Breast epithelium (tissue), 4 donors: ENCODE measurements around the gene ANKS1B. TPM values are rescaled to one million over a fixed set of nuclear protein-coding genes. Genes with fewer than 3 reads are reported as not detected.

Source experiments
- DNase-seq, 2 donors: peaks; one replicate each; pipeline ENCODE4 v3.0.0-alpha.2; 2019; ENCODE audit warnings: low spot score in 2 of 2
- H3K27ac ChIP-seq, 2 donors: fragments of 200-600 bp; sonication (generic) in 1 of 2; one replicate each; pipeline ENCODE4 v1.5.1; 2016 to 2019; ENCODE audit warnings: mild to moderate bottlenecking in 1 of 2
- H3K27me3 ChIP-seq, 2 donors: fragments of 200-600 bp; sonication (generic) in 1 of 2; one replicate each; pipeline versions ENCODE4 v1.5.1 to v1.6.0; 2017 to 2019; ENCODE audit warnings: control low read depth in 1 of 2, mild to moderate bottlenecking in 1 of 2
- H3K36me3 ChIP-seq: fragments of 200-600 bp; one replicate; pipeline ENCODE4 v1.5.1; 2019
- H3K4me1 ChIP-seq, 2 donors: fragments of 200-600 bp; sonication (generic); one replicate each; pipeline ENCODE4 v1.5.1; 2016 to 2019; ENCODE audit warnings: control low read depth in 1 of 2
- H3K4me3 ChIP-seq, 3 donors: fragments of 200-600 bp; sonication (generic); 1 replicate in 2 of 3; 2 replicates in 1 of 3; pipeline ENCODE4 v1.5.1; 2016 to 2019; ENCODE audit warnings: mild to moderate bottlenecking in 3 of 3, moderate library complexity in 2 of 3
- H3K9me3 ChIP-seq, 2 donors: fragments of 200-600 bp; sonication (generic) in 1 of 2; one replicate each; pipeline ENCODE4 v1.5.1; 2016 to 2019; ENCODE audit warnings: control low read depth in 1 of 2
- CTCF ChIP-seq, 3 donors: fragments of 450-650 bp; IDR thresholded peaks; one replicate each; pipeline ENCODE4 v1.5.1; 2016 to 2017; ENCODE audit warnings: antibody characterized with exemption in 3 of 3, mild to moderate bottlenecking in 3 of 3, moderate library complexity in 3 of 3
- POLR2A ChIP-seq: fragments of 450-650 bp; IDR thresholded peaks from one replicate; pipeline ENCODE4 v1.6.1; 2016; ENCODE audit warnings: antibody characterized with exemption, mild to moderate bottlenecking, moderate library complexity
- POLR2AphosphoS5 ChIP-seq, 3 donors: sonication (generic); formaldehyde crosslinking; IDR thresholded peaks; one replicate each; pipeline ENCODE4 v1.6.1; 2017; ENCODE audit warnings: antibody characterized with exemption in 3 of 3
- intact Hi-C: fragments of 100-400 bp; cut with DNase I; formaldehyde crosslinking; loops from one replicate; pipeline ENCODE4 v1.15.1; 2023; ENCODE audit warnings: low total_unique reads
- total RNA-seq, 3 donors: library from RNA; depleted of rRNA; stranded (reverse); fragments of >200 nt; gene quantifications; one replicate each; pipeline ENCODE4 v1.1.0, GENCODE V29; 2016

The ANKS1B gene
- total RNA-seq, 3 donors from 2014 or later: 16.6 to 115 (median 32.4) TPM

GRCh38 chr12:99111600-99111999 lies 873.1 kb downstream of the ANKS1B start:
- TF ChIP-seq POLR2AphosphoS5 (IDR thresholded peaks at IDR 0.05): no peak
- Histone ChIP-seq H3K27ac (no peak overlapping the region), H3K4me1 (no peaks in the 10 kb centered on the region), H3K36me3 (no peaks in the 10 kb centered on the region), H3K27me3 (no peaks in the 10 kb centered on the region), H3K9me3 (no peaks in the 10 kb centered on the region), H3K4me3 (no peak overlapping the region)
- intact Hi-C loops: no loop called here
- no peak for DNase-seq

- intact Hi-C loops: no loop called here
- no peak overlapping the region for H3K27ac ChIP-seq
- TF ChIP-seq POLR2A (no peak), CTCF (IDR thresholded peaks at IDR 0.05) (no peak), POLR2AphosphoS5 (IDR thresholded peaks at IDR 0.05) (no peak)
Measured at GRCh38 chr12:99110868-99111267, 873.9 kb downstream of the ANKS1B start.

GRCh38 chr12:99110212-99110611 lies 874.5 kb downstream of the ANKS1B start:
- Histone ChIP-seq H3K27me3 (no peaks in the 10 kb centered on the region), H3K27ac (no peak overlapping the region), H3K4me1 (no peaks in the 10 kb centered on the region), H3K4me3 (no peak overlapping the region), H3K36me3 (no peaks in the 10 kb centered on the region), H3K9me3 (no peaks in the 10 kb centered on the region)
- TF ChIP-seq POLR2AphosphoS5 (IDR thresholded peaks at IDR 0.05): no peak
- TF ChIP-seq POLR2A: no peak
- TF ChIP-seq CTCF (IDR thresholded peaks at IDR 0.05): no peak
- intact Hi-C loops: no loop called here
- DNase-seq: no peak

More at GRCh38 chr12:99110868-99111267, 873.9 kb downstream of the ANKS1B start:
- Histone ChIP-seq H3K27me3 (no peaks in the 10 kb centered on the region), H3K4me3 (no peak overlapping the region), H3K4me1 (no peaks in the 10 kb centered on the region), H3K36me3 (no peaks in the 10 kb centered on the region), H3K9me3 (no peaks in the 10 kb centered on the region)
- no peak for DNase-seq

GRCh38 chr12:99108924-99109323 lies 875.8 kb downstream of the ANKS1B start:
- H3K27ac ChIP-seq: no peak overlapping the region
- intact Hi-C loops: no loop called here
- no peak for DNase-seq
- TF ChIP-seq POLR2AphosphoS5 (IDR thresholded peaks at IDR 0.05) (no peak), POLR2A (no peak), CTCF (IDR thresholded peaks at IDR 0.05) (no peak)
- no peaks in the 10 kb centered on the region for H3K27me3 ChIP-seq
- no peaks in the 10 kb centered on the region for H3K36me3 ChIP-seq
- no peak overlapping the region for H3K4me3 ChIP-seq
- no peaks in the 10 kb centered on the region for H3K9me3 ChIP-seq
- no peaks in the 10 kb centered on the region for H3K4me1 ChIP-seq

- no peak for DNase-seq
- no peak for TF ChIP-seq CTCF (IDR thresholded peaks at IDR 0.05)
- no peak for TF ChIP-seq POLR2A
- no peak for TF ChIP-seq POLR2AphosphoS5 (IDR thresholded peaks at IDR 0.05)
- intact Hi-C loops: no loop called here
Measured at GRCh38 chr12:99099786-99100185, 885.0 kb downstream of the ANKS1B start.

GRCh38 chr12:99097171-99097570 lies 887.6 kb downstream of the ANKS1B start:
- Histone ChIP-seq H3K36me3 (no peaks in the 10 kb centered on the region), H3K27ac (no peak overlapping the region), H3K4me1 (no peaks in the 10 kb centered on the region), H3K4me3 (no peak overlapping the region), H3K9me3 (no peaks in the 10 kb centered on the region), H3K27me3 (no peaks in the 10 kb centered on the region)
- TF ChIP-seq CTCF (IDR thresholded peaks at IDR 0.05) (no peak), POLR2A (no peak), POLR2AphosphoS5 (IDR thresholded peaks at IDR 0.05) (no peak)
- DNase-seq: no peak
- intact Hi-C loops: no loop called here

More at GRCh38 chr12:99099786-99100185, 885.0 kb downstream of the ANKS1B start:
- H3K4me1 ChIP-seq: no peaks in the 10 kb centered on the region
- no peaks in the 10 kb centered on the region for H3K9me3 ChIP-seq
- H3K36me3 ChIP-seq: no peaks in the 10 kb centered on the region
- no peaks in the 10 kb centered on the region for H3K27me3 ChIP-seq
- H3K4me3 ChIP-seq: no peak overlapping the region
- no peak overlapping the region for H3K27ac ChIP-seq
